ENCODE measurements around the gene SGCA. TPM values are rescaled to one million over a fixed set of nuclear protein-coding genes. Genes with fewer than 3 reads are reported as not detected.
A peak's percentile ranks its signal among the peaks of the same experiment; 100 is the strongest.

SGCA gene
- total RNA-seq, 1 donor from 2014 or later: not detected

- no peak overlapping the region for H2AFZ ChIP-seq (replicated peaks)
- no peaks in the 10 kb centered on the region for H4K20me1 ChIP-seq (ENCODE audit: low read depth)
- H3K9ac ChIP-seq: no peak overlapping the region
- Mint-ChIP-seq H3K4me1 (peaks cover 74% of the 10 kb centered on the region), H3K4me3 (no peak overlapping the region), H3K27me3 (ENCODE audit: insufficient read depth, low read depth) (peaks cover 9% of the 10 kb centered on the region), H3K9me3 (no peaks in the 10 kb centered on the region), H3K27ac (no peak overlapping the region), H3K36me3 (no peaks in the 10 kb centered on the region)
- peaks cover 29% of the 10 kb centered on the region for H3K27me3 ChIP-seq
- H3F3A ChIP-seq (ENCODE audit: low read depth): peaks cover 21% of the 10 kb centered on the region
- no peak for TF ChIP-seq EZH2 (IDR thresholded peaks at IDR 0.05)
- no peak for TF ChIP-seq EZH2phosphoT487 (IDR thresholded peaks at IDR 0.05)
- TF ChIP-seq CTCF (IDR thresholded peaks at IDR 0.05): no peak
- no peak overlapping the region for H3K4me3 ChIP-seq
- no peaks in the 10 kb centered on the region for H3K9me3 ChIP-seq (ENCODE audit: low read depth)
- no peaks in the 10 kb centered on the region for H3K36me3 ChIP-seq
- H3K4me2 ChIP-seq: peak overlapping the region; percentile 73
- H3K27ac ChIP-seq: no peak overlapping the region
- H3K4me1 ChIP-seq: peaks cover 42% of the 10 kb centered on the region
- no peaks in the 10 kb centered on the region for H3K79me2 ChIP-seq (ENCODE audit: low read depth)
- DNase-seq (ENCODE audit: low spot score): no peak
These were observed 41.5 kb downstream of the SGCA start for GRCh38 chr17:50207315-50207714.

- Histone ChIP-seq H3K79me2 (ENCODE audit: low read depth) (no peaks in the 10 kb centered on the region), H4K20me1 (ENCODE audit: low read depth) (no peaks in the 10 kb centered on the region), H3K9me3 (ENCODE audit: low read depth) (no peaks in the 10 kb centered on the region), H3K4me2 (peak overlapping the region; percentile 73), H3K4me1 (peaks cover 46% of the 10 kb centered on the region), H3K4me3 (no peak overlapping the region), H2AFZ (replicated peaks) (no peak overlapping the region), H3K36me3 (no peaks in the 10 kb centered on the region), H3K9ac (no peak overlapping the region), H3F3A (ENCODE audit: low read depth) (peaks cover 21% of the 10 kb centered on the region), H3K27me3 (peaks cover 23% of the 10 kb centered on the region), H3K27ac (no peak overlapping the region)
- TF ChIP-seq EZH2phosphoT487 (IDR thresholded peaks at IDR 0.05): no peak
- no peak for TF ChIP-seq CTCF (IDR thresholded peaks at IDR 0.05)
- TF ChIP-seq EZH2 (IDR thresholded peaks at IDR 0.05): no peak
- H3K27ac Mint-ChIP-seq: no peak overlapping the region
- H3K4me3 Mint-ChIP-seq: no peak overlapping the region
- peaks cover 76% of the 10 kb centered on the region for H3K4me1 Mint-ChIP-seq
- no peak for DNase-seq (ENCODE audit: low spot score)
- no peaks in the 10 kb centered on the region for H3K9me3 Mint-ChIP-seq
- H3K27me3 Mint-ChIP-seq (ENCODE audit: insufficient read depth, low read depth): peaks cover 8% of the 10 kb centered on the region
- no peaks in the 10 kb centered on the region for H3K36me3 Mint-ChIP-seq
These were observed 42.2 kb downstream of the SGCA start for GRCh38 chr17:50207792-50208567.

- no peaks in the 10 kb centered on the region for H3K79me2 ChIP-seq (ENCODE audit: low read depth)
- TF ChIP-seq EZH2 (IDR thresholded peaks at IDR 0.05) (no peak), CTCF (IDR thresholded peaks at IDR 0.05) (no peak)
- peaks cover 46% of the 10 kb centered on the region for H3K4me1 ChIP-seq
- Mint-ChIP-seq H3K27me3 (ENCODE audit: insufficient read depth, low read depth) (peaks cover 7% of the 10 kb centered on the region), H3K27ac (peak overlapping the region; percentile 21), H3K9me3 (no peaks in the 10 kb centered on the region), H3K4me1 (peaks cover 82% of the 10 kb centered on the region), H3K36me3 (no peaks in the 10 kb centered on the region), H3K4me3 (no peak overlapping the region)
- no peaks in the 10 kb centered on the region for H3K9me3 ChIP-seq (ENCODE audit: low read depth)
- DNase-seq (ENCODE audit: low spot score): no peak
- no peak overlapping the region for H3K4me3 ChIP-seq
- no peak overlapping the region for H2AFZ ChIP-seq (replicated peaks)
- H3K9ac ChIP-seq: no peak overlapping the region
- H3K4me2 ChIP-seq: no peak overlapping the region
- no peaks in the 10 kb centered on the region for H3K36me3 ChIP-seq
- peaks cover 16% of the 10 kb centered on the region for H3K27me3 ChIP-seq
- no peaks in the 10 kb centered on the region for H4K20me1 ChIP-seq (ENCODE audit: low read depth)
- peaks cover 21% of the 10 kb centered on the region for H3F3A ChIP-seq (ENCODE audit: low read depth)
- no peak overlapping the region for H3K27ac ChIP-seq
These were observed 42.8 kb downstream of the SGCA start for GRCh38 chr17:50208611-50209061.
